PC-3 (cell line): ENCODE data around the gene RAB34. TPM values are rescaled to one million over a fixed set of nuclear protein-coding genes. Genes with fewer than 3 reads are reported as not detected.

ENCODE experiments used
- ATAC-seq: fragments of 200-7000 bp; cut with Tn5 transposase; 2 replicates; pipeline ENCODE4 v1.9.1; 2020; ENCODE audit warnings: mild to moderate bottlenecking, moderate library complexity
- BruUV-seq: library from RNA; stranded (reverse); fragments of 400-500 nt; replicated peaks from 2 replicates; lab custom pipeline; 2021; lab: Mats Ljungman, UMichigan
- CTCF ChIA-PET: fragments of 300-600 bp; sonication (Branson Sonifier 250); formaldehyde crosslinking; loops from one replicate; lab custom pipeline; 2022; ENCODE audit warnings: antibody characterized with exemption; lab: Charles Lee
- POLR2A ChIA-PET: fragments of 300-600 bp; sonication (Branson Sonifier 250); formaldehyde crosslinking; loops from one replicate; lab custom pipeline; 2022; ENCODE audit warnings: antibody characterized with exemption; ENCODE audit not compliant: unreplicated experiment; lab: Charles Lee
- DNase-seq: peaks from one replicate; pipeline ENCODE4 v3.0.0-alpha.2; 2015
- H2AFZ ChIP-seq: fragments of 300-600 bp; sonication (generic); 2 replicates; pipeline ENCODE4 v1.6.0; 2016; ENCODE audit warnings: antibody characterized with exemption, low read length
- H3F3A ChIP-seq: fragments of 300-600 bp; sonication (generic); one replicate; pipeline ENCODE4 v1.6.0; 2017; ENCODE audit warnings: antibody characterized with exemption, low read length, control low read depth, mild to moderate bottlenecking; ENCODE audit not compliant: unreplicated experiment
- H3K27ac ChIP-seq: fragments of 300-600 bp; sonication (generic); 2 replicates; pipeline ENCODE4 v1.5.1; 2016; ENCODE audit warnings: mild to moderate bottlenecking, low read length
- H3K27me3 ChIP-seq: fragments of 300-600 bp; sonication (generic); 2 replicates; pipeline ENCODE4 v1.6.1; 2016; ENCODE audit warnings: low read length, mixed read lengths
- H3K36me3 ChIP-seq: fragments of 300-600 bp; sonication (generic); 2 replicates; pipeline ENCODE4 v1.6.1; 2016; ENCODE audit warnings: low read depth, mixed run types, low read length, mixed read lengths
- H3K4me1 ChIP-seq: fragments of 300-600 bp; sonication (generic); 2 replicates; pipeline ENCODE4 v1.5.1; 2016; ENCODE audit warnings: low read length; ENCODE audit not compliant: insufficient read depth
- H3K4me2 ChIP-seq: fragments of 300-600 bp; sonication (generic); 2 replicates; pipeline ENCODE4 v1.6.0; 2016; ENCODE audit warnings: low read length
- H3K4me3 ChIP-seq: fragments of 300-600 bp; sonication (generic); 2 replicates; pipeline ENCODE4 v1.5.1; 2016; ENCODE audit warnings: mild to moderate bottlenecking, low read length, mixed read lengths
- H3K79me2 ChIP-seq: fragments of 300-600 bp; sonication (generic); 2 replicates; pipeline ENCODE4 v1.6.1; 2017; ENCODE audit warnings: low read length, mixed read lengths
- H3K9ac ChIP-seq: fragments of 300-600 bp; sonication (generic); 2 replicates; pipeline ENCODE4 v1.6.0; 2016; ENCODE audit warnings: mild to moderate bottlenecking, low read length
- H3K9me2 ChIP-seq: fragments of 300-600 bp; sonication (generic); replicated peaks from 2 replicates; pipeline ENCODE4 v1.6.1; 2016; ENCODE audit warnings: mixed run types, low read length, mixed read lengths
- H3K9me3 ChIP-seq: fragments of 300-600 bp; sonication (generic); 2 replicates; pipeline ENCODE4 v1.6.1; 2016; ENCODE audit warnings: low read length, mixed read lengths
- H4K20me1 ChIP-seq: fragments of 300-600 bp; sonication (generic); 2 replicates; pipeline ENCODE4 v1.6.1; 2016; ENCODE audit warnings: low read length, mixed read lengths
- EZH2 ChIP-seq: fragments of 300-600 bp; sonication (generic); IDR thresholded peaks from one replicate; pipeline ENCODE4 v1.6.1; 2017; ENCODE audit warnings: antibody characterized with exemption, mild to moderate bottlenecking, low read length; ENCODE audit not compliant: unreplicated experiment
- EZH2phosphoT487 ChIP-seq: fragments of 300-600 bp; sonication (generic); IDR thresholded peaks from 2 replicates; pipeline ENCODE4 v1.6.1; 2018; ENCODE audit warnings: mild to moderate bottlenecking, antibody characterized with exemption, low read length, borderline replicate concordance
- intact Hi-C: fragments of 100-400 bp; cut with micrococcal nuclease; formaldehyde crosslinking; loops from 2 replicates; pipeline ENCODE4 v1.9.0; 2023
- total RNA-seq: library from RNA; depleted of rRNA; stranded (reverse); fragments of >200 nt; gene quantifications from 2 replicates; pipeline ENCODE4 v1.2.3, GENCODE V29; 2014
- TF ChIP-seq, protein P1 (sequence below): fragments of 300-600 bp; sonication (generic); conservative IDR thresholded peaks from 2 replicates; pipeline ENCODE4 v1.5.1; 2017; ENCODE audit warnings: antibody characterized with exemption, low read depth, mild to moderate bottlenecking, low read length

Gene RAB34
- total RNA-seq, 1 experiment from 2014 or later = 211 TPM

DNA sequence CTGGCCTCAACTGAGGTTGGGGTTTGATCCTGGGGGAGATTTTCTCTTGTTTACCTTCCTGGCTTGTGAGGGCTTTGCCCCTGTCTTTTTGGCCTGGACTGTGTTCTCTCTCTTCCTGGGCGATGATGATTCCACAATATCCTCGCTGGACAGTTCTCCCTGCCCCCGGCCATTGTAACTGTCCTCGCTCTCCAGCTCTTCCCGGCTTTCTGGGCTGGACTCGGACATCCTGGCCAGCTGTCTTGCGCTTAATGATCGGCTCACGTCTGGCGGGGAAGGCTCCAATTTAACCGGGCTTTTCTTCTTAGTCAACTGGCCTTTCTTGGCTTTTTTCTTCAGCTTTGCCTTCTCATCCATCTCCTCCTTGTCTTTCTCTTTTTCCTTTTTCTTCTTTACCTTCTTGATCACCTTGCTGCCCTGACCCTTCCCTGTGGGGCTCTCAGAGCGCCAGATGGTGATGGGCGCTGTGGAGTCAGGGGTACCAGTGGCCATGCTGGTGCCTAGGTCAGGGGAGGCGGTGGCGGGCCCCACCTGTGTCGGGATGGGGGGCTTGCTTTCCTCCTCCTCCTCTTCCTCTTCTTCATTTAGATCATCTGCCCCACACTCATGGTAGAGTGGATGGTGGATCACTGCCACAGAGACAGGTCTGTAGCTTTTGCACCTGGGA, 14.0 kb downstream of the RAB34 start:
- Histone ChIP-seq H3K4me2 (no peak overlapping the region), H2AFZ (no peak overlapping the region), H3K27me3 (no peaks in the 10 kb centered on the region), H3K4me1 (no peaks in the 10 kb centered on the region), H3K79me2 (no peaks in the 10 kb centered on the region), H4K20me1 (no peaks in the 10 kb centered on the region), H3F3A (no peaks in the 10 kb centered on the region), H3K9ac (no peak overlapping the region), H3K9me3 (no peaks in the 10 kb centered on the region), H3K27ac (no peak overlapping the region), H3K4me3 (no peak overlapping the region), H3K9me2 (no peaks in the 10 kb centered on the region), H3K36me3 (peaks cover 11% of the 10 kb centered on the region)
- POLR2A ChIA-PET = no interaction called here
- intact Hi-C loops = no loop called here
- CTCF ChIA-PET = no interaction called here
- DNase-seq = no peak
- no peak for TF ChIP-seq EZH2
- no peak for TF ChIP-seq EZH2phosphoT487
- TF ChIP-seq, protein P1, sequence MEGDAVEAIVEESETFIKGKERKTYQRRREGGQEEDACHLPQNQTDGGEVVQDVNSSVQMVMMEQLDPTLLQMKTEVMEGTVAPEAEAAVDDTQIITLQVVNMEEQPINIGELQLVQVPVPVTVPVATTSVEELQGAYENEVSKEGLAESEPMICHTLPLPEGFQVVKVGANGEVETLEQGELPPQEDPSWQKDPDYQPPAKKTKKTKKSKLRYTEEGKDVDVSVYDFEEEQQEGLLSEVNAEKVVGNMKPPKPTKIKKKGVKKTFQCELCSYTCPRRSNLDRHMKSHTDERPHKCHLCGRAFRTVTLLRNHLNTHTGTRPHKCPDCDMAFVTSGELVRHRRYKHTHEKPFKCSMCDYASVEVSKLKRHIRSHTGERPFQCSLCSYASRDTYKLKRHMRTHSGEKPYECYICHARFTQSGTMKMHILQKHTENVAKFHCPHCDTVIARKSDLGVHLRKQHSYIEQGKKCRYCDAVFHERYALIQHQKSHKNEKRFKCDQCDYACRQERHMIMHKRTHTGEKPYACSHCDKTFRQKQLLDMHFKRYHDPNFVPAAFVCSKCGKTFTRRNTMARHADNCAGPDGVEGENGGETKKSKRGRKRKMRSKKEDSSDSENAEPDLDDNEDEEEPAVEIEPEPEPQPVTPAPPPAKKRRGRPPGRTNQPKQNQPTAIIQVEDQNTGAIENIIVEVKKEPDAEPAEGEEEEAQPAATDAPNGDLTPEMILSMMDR = no peak
- no TSS peak for BruUV-seq
- ATAC-seq = no peak

DNA sequence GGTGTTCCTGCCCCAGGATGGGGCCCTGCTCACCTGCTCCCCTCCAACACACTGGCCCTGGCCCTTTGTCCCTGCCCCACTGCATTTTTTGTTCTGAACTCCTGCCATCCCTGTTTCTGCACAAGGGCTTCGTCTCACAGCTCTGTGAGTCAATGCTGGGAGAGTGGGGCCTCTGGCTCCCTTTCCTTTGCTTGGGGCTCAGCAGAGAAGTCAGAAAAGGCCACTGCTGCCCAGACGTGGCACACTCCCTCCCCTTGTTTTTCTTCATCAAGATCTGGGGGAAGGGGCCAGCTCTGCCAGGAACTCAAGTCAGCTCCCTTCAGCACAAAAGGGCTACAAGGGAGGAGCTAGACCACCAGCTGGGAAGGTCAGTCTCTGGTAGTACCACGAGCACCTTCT, 14.9 kb downstream of the RAB34 start:
- Histone ChIP-seq H3K79me2 (no peaks in the 10 kb centered on the region), H3K9me2 (no peaks in the 10 kb centered on the region), H3K36me3 (peaks cover 20% of the 10 kb centered on the region), H4K20me1 (no peaks in the 10 kb centered on the region), H3K27me3 (no peaks in the 10 kb centered on the region), H3K9me3 (no peaks in the 10 kb centered on the region), H3K9ac (no peak overlapping the region), H3F3A (no peaks in the 10 kb centered on the region), H3K27ac (no peak overlapping the region), H3K4me2 (no peak overlapping the region), H3K4me3 (no peak overlapping the region), H2AFZ (no peak overlapping the region), H3K4me1 (no peaks in the 10 kb centered on the region)
- ATAC-seq = no peak
- intact Hi-C loops = no loop called here
- ChIA-PET POLR2A (no interaction called here), CTCF (no interaction called here)
- no TSS peak for BruUV-seq
- DNase-seq = no peak
- TF ChIP-seq EZH2phosphoT487 (no peak), EZH2 (no peak)
- TF ChIP-seq, protein P1 = no peak

DNA sequence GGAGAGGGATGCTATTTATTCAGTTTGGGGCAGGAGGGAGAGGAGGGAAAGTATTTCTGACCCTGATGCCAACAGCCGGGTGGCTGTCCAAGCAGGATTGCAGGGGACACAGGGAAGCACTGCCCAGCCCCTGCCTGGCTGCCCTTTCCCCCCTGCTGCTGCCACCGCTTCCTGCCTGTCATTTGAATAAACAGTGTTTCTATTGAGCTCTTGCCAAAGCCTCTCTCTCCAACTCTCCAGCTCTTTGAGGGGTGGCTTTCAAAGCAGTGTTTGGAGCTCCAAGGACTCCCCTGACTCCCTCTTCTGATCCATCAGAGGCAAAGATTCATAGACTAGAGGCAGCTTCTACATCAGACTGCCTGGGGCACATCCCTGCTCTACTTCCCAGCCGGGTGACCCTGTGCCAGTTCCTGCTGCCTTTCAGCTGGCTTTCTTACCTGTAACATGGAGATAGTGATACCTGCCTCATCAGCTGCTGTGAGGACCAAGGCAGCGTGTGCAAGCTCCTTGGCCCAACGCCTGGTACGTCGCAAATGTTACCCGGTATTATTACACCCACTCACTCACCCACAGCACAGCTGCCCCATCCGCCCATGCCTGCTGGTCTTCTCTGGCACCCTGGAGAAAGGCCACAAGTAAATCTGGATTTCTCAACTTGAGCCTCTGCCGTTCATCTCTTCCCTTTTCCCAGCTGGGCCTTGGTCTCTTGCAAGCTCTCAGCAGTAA, 15.5 kb downstream of the RAB34 start:
- no peak for TF ChIP-seq EZH2phosphoT487
- TF ChIP-seq, protein P1 = no peak
- no peak for TF ChIP-seq EZH2
- no peaks in the 10 kb centered on the region for H3K9me2 ChIP-seq
- H2AFZ ChIP-seq = no peak overlapping the region
- no peak for DNase-seq
- H3K9me3 ChIP-seq = no peaks in the 10 kb centered on the region
- H4K20me1 ChIP-seq = no peaks in the 10 kb centered on the region
- H3K9ac ChIP-seq = no peak overlapping the region
- ATAC-seq = no peak; the same call in 1 of the 2 replicates
- no peak overlapping the region for H3K27ac ChIP-seq
- BruUV-seq = no TSS peak
- CTCF ChIA-PET = no interaction called here
- H3K27me3 ChIP-seq = no peaks in the 10 kb centered on the region
- no peaks in the 10 kb centered on the region for H3F3A ChIP-seq
- H3K4me1 ChIP-seq = no peaks in the 10 kb centered on the region
- no peak overlapping the region for H3K4me3 ChIP-seq
- no peak overlapping the region for H3K4me2 ChIP-seq
- H3K36me3 ChIP-seq = peaks cover 23% of the 10 kb centered on the region
- intact Hi-C loops = no loop called here
- no peaks in the 10 kb centered on the region for H3K79me2 ChIP-seq
- POLR2A ChIA-PET = no interaction called here
